ENCODE data around the gene CCDC102A.

The CCDC102A gene

DNA sequence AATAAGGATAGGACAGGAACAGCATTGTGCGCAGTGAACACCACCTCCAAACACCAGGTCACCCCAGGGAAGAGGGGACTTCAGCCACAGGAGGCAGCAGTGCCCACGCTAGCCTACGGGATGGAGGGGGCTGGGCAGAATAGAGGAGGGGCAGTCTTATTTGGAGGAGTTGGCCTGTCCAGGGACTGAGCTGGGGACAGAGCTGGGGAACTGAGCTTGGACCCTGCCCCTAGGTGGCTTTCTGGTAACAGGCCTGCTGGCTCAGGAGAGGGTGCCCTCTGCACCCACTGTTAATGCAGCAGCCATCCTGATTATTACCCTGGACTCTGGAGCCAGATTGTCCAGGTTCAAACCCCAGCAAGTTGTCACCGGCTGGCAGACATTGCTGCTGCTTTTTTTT lies 9.3 kb downstream of the CCDC102A start:
- no peak overlapping the region for H3K27ac ChIP-seq
- DNase-seq (ENCODE audit: low read depth, low spot score) = no peak

GRCh38 chr16:57526498-57526897 lies 9.9 kb downstream of the CCDC102A start:
- no peak overlapping the region for H3K27ac ChIP-seq
- no peak for DNase-seq (ENCODE audit: low read depth, low spot score)

- H3K27ac ChIP-seq = no peak overlapping the region
- DNase-seq (ENCODE audit: low read depth, low spot score) = no peak
Measured at GRCh38 chr16:57525761-57526160, 10.6 kb downstream of the CCDC102A start.

DNA sequence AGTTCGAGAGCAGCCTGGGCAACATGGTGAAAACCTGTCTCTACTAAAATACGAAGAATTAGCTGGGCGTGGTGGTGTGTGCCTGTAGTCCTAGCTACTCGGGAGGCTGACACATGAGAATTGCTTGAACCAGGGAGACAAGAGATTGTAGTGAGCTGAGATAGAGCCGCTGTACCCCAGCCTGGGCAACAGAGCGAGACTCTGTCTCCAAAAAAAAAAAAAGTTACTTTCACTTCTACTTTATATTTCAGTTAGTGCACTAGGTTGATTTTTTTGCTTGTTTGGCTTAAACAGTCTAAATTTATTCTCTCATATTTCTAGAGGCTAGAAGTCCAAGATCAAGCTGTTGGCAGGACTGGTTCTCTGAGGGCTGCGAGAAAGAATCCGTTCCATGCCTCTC lies 13.4 kb downstream of the CCDC102A start:
- no peak for DNase-seq (ENCODE audit: low read depth, low spot score)
- no peak overlapping the region for H3K27ac ChIP-seq

GRCh38 chr16:57519796-57520360 lies 16.5 kb downstream of the CCDC102A start:
- H3K27ac ChIP-seq = no peak overlapping the region
- DNase-seq (ENCODE audit: low read depth, low spot score) = no peak

GRCh38 chr16:57518922-57519321 lies 17.4 kb downstream of the CCDC102A start:
- no peak overlapping the region for H3K27ac ChIP-seq
- DNase-seq (ENCODE audit: low read depth, low spot score) = no peak

GRCh38 chr16:57518520-57518919 lies 17.9 kb downstream of the CCDC102A start:
- H3K27ac ChIP-seq = no peak overlapping the region
- no peak for DNase-seq (ENCODE audit: low read depth, low spot score)

DNA sequence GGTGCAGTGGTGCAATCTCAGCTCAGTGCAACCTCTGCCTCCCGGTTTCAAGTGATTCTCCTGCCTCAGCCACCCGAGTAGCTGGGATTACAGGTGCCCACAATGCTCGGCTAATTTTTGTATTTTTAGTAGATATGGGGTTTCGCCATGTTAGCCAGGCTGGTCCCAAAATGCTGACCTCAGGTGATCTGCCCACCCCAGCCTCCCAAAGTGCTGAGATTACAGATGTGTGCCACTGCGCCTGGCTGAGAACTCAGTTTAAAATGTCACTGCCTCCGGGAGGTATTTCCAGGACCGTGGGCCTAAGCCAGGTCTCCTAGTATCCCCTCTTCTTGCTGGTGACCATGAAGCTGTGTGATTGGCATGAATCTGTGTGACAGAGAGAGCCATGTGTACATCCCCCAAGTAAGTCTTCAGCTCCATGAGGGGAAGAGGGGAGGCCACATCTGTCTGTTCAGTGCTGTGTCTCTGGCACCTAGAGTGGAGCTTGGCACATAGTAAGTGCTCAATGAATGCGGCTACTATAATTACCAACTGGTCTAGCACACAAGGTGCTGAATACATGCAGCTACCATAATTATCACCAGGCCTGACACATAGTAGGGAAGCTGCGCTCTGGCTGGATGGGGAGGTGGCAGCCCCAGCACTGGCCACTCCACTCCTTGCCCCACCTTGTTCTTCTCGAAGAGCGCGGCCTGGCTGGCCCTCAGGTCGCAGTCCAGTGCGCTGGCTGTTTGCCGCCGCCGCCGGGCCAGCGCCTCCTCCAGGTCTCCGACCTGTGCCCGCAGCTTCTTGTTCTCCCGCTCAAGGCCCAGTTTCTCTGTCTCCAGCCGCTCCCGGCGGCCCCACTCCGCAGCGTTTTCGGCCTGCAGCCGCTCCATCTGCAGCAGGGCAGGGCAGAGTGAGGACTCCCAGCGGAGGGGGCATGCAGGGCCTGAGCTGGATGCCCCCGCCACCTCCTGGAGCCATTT lies 18.7 kb downstream of the CCDC102A start:
- DNase-seq (ENCODE audit: low read depth, low spot score) = no peak
- H3K27ac ChIP-seq = no peak overlapping the region

GRCh38 chr16:57516773-57517172 lies 19.6 kb downstream of the CCDC102A start:
- no peak overlapping the region for H3K27ac ChIP-seq
- DNase-seq (ENCODE audit: low read depth, low spot score) = no peak

DNA sequence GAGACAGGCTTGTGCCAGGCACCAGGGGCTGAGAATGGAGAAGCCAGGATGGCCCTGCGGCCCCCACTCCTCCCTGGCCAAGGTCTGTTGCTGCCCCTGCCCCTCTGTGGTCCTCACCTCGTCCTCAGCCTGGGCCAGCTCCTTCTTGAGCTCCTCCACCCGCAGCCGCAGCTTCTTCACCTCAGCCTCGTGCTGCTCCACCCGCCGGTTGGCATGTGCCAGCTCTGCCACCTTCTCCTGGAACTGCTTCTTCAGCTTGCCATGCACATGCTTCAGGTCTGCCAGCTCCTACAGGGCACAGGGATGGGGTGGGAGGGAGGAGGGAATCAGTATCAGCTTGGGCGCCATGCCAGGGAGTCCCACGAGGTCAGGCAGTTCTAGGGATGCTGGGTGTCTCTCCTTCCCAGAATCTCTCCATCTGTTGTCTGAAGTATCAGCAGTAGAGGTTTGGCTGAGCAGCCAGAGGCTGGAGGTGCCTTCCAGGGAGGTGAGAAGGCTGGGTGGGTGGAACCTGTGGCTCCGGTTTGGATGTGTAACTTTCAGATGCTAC lies 20.1 kb downstream of the CCDC102A start:
- DNase-seq (ENCODE audit: low read depth, low spot score) = no peak
- no peak overlapping the region for H3K27ac ChIP-seq

GRCh38 chr16:57514791-57515600 lies 21.4 kb downstream of the CCDC102A start:
- H3K27ac ChIP-seq = no peak overlapping the region
- no peak for DNase-seq (ENCODE audit: low read depth, low spot score)

- no peak overlapping the region for H3K27ac ChIP-seq
Measured at GRCh38 chr16:57514371-57514770, 22.0 kb downstream of the CCDC102A start.

GRCh38 chr16:57513371-57514102 lies 22.8 kb downstream of the CCDC102A start:
- H3K27ac ChIP-seq = no peak overlapping the region
- DNase-seq (ENCODE audit: low read depth, low spot score) = no peak

More at GRCh38 chr16:57514371-57514770, 22.0 kb downstream of the CCDC102A start:
- DNase-seq (ENCODE audit: low read depth, low spot score) = no peak

DNA sequence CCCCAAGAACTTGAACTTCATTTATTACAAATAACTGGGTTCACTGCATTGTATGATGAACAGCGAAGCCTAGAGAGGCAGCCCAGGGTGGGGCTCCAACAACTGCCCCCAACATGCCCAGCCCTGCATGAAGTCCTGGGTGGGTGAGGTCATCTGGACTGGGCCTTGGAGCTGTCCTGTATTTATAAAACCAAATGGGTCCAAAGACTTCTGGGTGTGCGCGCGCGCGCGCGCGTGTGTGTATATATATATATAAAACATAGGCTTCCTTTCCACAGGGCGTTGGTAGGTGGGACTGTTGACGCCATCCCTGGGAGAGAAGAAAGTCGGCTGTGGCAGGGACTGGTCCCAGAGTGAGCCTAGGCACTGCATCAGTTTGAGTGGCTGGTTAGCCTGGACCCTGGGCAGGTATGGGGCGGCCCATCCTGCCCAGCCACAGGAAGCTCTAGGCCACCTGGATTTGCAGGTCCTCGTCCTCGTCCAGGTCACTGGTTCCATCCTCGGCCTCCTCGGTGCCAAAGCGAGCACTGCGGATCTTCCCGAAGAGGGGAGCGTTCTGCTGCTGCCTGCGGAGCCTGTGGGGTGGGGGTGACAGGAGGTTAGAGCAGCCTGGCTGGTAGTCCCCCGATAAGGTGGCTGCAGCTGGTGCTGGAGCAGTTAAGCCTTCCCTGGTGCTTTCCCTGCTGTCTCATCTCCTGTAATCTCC lies 23.9 kb downstream of the CCDC102A start:
- no peak for DNase-seq (ENCODE audit: low read depth, low spot score)

GRCh38 chr16:57510016-57510871 lies 26.1 kb downstream of the CCDC102A start:
- H3K27ac ChIP-seq = no peak overlapping the region
- no peak for DNase-seq (ENCODE audit: low read depth, low spot score)

More for the DNA sequence above, 23.9 kb downstream of the CCDC102A start:
- no peak overlapping the region for H3K27ac ChIP-seq

DNA sequence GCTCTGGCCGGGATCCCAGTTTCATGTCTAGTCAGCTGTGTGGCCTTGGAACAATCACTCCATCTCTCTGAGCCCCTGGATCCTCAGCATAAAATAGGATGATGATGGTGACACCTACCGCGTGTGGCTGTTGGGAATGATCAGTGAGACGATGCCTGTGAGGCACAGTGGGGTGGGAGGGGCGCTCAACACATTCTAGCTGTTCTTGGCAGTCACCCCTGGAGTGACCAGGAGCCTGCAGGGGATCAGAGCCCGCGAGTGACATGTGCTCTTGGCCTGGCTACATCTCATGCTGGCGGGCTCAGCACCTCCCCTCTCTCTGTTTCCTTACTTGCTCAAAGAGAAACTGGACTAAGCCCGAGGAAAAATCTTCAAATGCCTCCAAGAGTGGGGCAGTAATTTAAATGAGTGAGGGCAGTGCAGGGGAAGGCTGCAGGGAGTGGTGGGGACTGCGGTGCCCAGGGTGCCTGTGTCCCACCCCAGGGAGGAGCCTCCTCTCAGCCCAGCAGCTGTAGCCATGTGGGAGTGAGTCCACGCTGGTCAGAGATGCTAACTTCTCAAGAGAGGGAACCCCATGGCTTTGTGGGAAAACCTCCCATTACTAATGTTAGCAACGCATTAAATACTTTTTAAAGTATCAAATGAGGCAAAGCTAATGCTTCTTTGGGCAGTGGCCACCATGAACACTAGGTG lies 27.0 kb downstream of the CCDC102A start:
- no peak for DNase-seq (ENCODE audit: low read depth, low spot score)
- H3K27ac ChIP-seq = no peak overlapping the region

GRCh38 chr16:57508035-57508425 lies 28.3 kb downstream of the CCDC102A start:
- H3K27ac ChIP-seq = no peak overlapping the region
- DNase-seq (ENCODE audit: low read depth, low spot score) = no peak
